HG02759 (cell line): ENCODE results near the gene CD79B.
"Not testable (repeated sequence)": the region's sequence is repeated elsewhere in the genome, so short reads cannot be mapped to it uniquely, and the experiment has no call there.

ENCODE experiments used
- ATAC-seq: cut with Tn5 transposase; IDR thresholded peaks from one replicate; pipeline ENCODE4 v1.9.1; 2021; ENCODE audit warnings: mild to moderate bottlenecking, moderate library complexity; ENCODE audit not compliant: unreplicated experiment

Gene CD79B

GRCh38 chr17:63881935-63882601 lies 50.1 kb downstream of the CD79B start, which contains the start of gene GH2:
GH2 (minus strand) TSS chr17:63881944; CDS start chr17:63881801, 143 bp downstream.
- ATAC-seq: peak; percentile 40

- not testable (repeated sequence) for ATAC-seq
These were observed 50.8 kb downstream of the CD79B start for GRCh38 chr17:63881337-63881736.

- no peak for ATAC-seq
These were observed 51.4 kb downstream of the CD79B start for GRCh38 chr17:63880706-63881105.
